CD4-positive, CD25-positive, alpha-beta regulatory T cell (primary cell): Measurements from ENCODE around the gene HBD. TPM values are rescaled to one million over a fixed set of nuclear protein-coding genes. Genes with fewer than 3 reads are reported as not detected.

Experiments
- ATAC-seq, 2 donors: fragments of 150-1000 bp; cut with Tn5 transposase; one replicate each; pipeline ENCODE4 v1.10.0; 2021; ENCODE audit warnings: low read depth in 2 of 2, moderate number of reproducible peaks in 2 of 2, moderate library complexity in 1 of 2
- DNase-seq, 3 donors: peaks; one replicate each; pipeline versions ENCODE4 v3.0.0 to v3.0.0-alpha.2; 2012 to 2022; ENCODE audit warnings: mixed read lengths in 1 of 3
- H3K27ac ChIP-seq: one replicate; pipeline ENCODE4 v1.7.0; 2013; ENCODE audit warnings: mild to moderate bottlenecking, low read length; ENCODE audit not compliant: insufficient read depth, poor library complexity, severe bottlenecking
- H3K27me3 ChIP-seq: one replicate; pipeline ENCODE4 v1.7.0; 2013; ENCODE audit warnings: low read length; ENCODE audit not compliant: control insufficient read depth, insufficient read depth
- H3K36me3 ChIP-seq: one replicate; pipeline ENCODE4 v1.7.0; 2013; ENCODE audit warnings: mild to moderate bottlenecking, low read length, moderate library complexity; ENCODE audit not compliant: control insufficient read depth, insufficient read depth
- H3K4me1 ChIP-seq: 2 replicates; pipeline ENCODE4 v1.7.0; 2013; ENCODE audit warnings: mild to moderate bottlenecking, low read length; ENCODE audit not compliant: insufficient read depth, control insufficient read depth, poor library complexity, severe bottlenecking
- H3K4me3 ChIP-seq: one replicate; pipeline ENCODE4 v1.7.0; 2013; ENCODE audit warnings: low read depth, mild to moderate bottlenecking, low read length, moderate library complexity
- H3K9me3 ChIP-seq, 2 experiments: 1 replicate in 1 of 2; 2 replicates in 1 of 2; pipeline ENCODE4 v1.7.0; 2013; ENCODE audit warnings: low read length in 2 of 2, mild to moderate bottlenecking in 1 of 2, moderate library complexity in 1 of 2; ENCODE audit not compliant: control insufficient read depth in 2 of 2
- H3K27ac Mint-ChIP-seq, 3 donors: one replicate each; pipeline ENCODE4 v1.8.0; 2020 to 2022; ENCODE audit warnings: mild to moderate bottlenecking in 3 of 3, mixed read lengths in 3 of 3, moderate library complexity in 2 of 3
- H3K27me3 Mint-ChIP-seq: one replicate; pipeline ENCODE4 v1.8.0; 2022; ENCODE audit warnings: mild to moderate bottlenecking, mixed read lengths
- H3K36me3 Mint-ChIP-seq: one replicate; pipeline ENCODE4 v1.8.0; 2020; ENCODE audit warnings: mixed read lengths
- H3K4me1 Mint-ChIP-seq, 4 donors: one replicate each; pipeline ENCODE4 v1.8.0; 2020 to 2022; ENCODE audit warnings: mixed read lengths in 4 of 4, mild to moderate bottlenecking in 1 of 4
- H3K4me3 Mint-ChIP-seq, 4 donors: one replicate each; pipeline ENCODE4 v1.8.0; 2020 to 2022; ENCODE audit warnings: mild to moderate bottlenecking in 4 of 4, mixed read lengths in 4 of 4, moderate library complexity in 3 of 4
- H3K9me3 Mint-ChIP-seq, 7 donors: one replicate each; pipeline ENCODE4 v1.8.0; 2020 to 2022; ENCODE audit warnings: mixed read lengths in 7 of 7, mild to moderate bottlenecking in 3 of 7, moderate library complexity in 2 of 7
- polyA plus RNA-seq, 4 donors: library from polyadenylated mRNA; unstranded; fragments of 300-500 nt; fragmentation: Illumina TruSeq; gene quantifications; one replicate each; pipeline ENCODE4 v1.2.3, GENCODE V29; 2021
- total RNA-seq: library from RNA; stranded (reverse); gene quantifications from one replicate; pipeline ENCODE4 v1.2.3, GENCODE V29; 2022

The HBD gene
- total and polyA plus RNA-seq, 5 donors from 2014 or later = not detected

DNA sequence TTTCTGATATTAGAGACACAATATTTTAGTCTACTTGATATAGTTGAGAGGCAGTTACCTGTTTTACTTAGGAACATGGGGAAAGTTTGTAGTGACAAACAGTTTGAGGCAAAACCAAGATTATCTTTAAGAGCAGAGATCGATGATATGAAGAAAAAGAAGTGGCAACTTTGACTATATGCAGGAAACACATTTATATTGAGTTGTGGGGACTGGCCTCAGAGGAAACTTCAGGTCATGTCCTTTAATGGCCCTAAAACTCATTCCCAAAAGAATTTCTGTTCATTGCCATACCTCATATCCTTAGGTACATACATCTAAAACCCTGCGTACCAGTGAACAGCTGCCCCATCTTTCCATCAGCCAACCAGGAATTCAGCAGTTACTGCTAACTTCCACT is 10.9 kb upstream of the HBD start:
- H3K4me3 ChIP-seq = no peak overlapping the region
- Mint-ChIP-seq H3K36me3 (no peaks in the 10 kb centered on the region), H3K4me3 (no peak overlapping the region), H3K9me3 (peaks cover 0 to 3% (median 0%) of the 10 kb centered on the region in 7 donors), H3K27ac (no peak overlapping the region), H3K27me3 (peaks cover 8% of the 10 kb centered on the region), H3K4me1 (no peaks in the 10 kb centered on the region)
- no peak overlapping the region for H3K27ac ChIP-seq
- H3K9me3 ChIP-seq = no peaks in the 10 kb centered on the region
- no peaks in the 10 kb centered on the region for H3K27me3 ChIP-seq
- no peaks in the 10 kb centered on the region for H3K4me1 ChIP-seq
- no peaks in the 10 kb centered on the region for H3K36me3 ChIP-seq
- DNase-seq (no peak), ATAC-seq (no peak)

GRCh38 chr11:5243816-5244180 is 9.5 kb upstream of the HBD start:
- no peaks in the 10 kb centered on the region for H3K27me3 ChIP-seq
- no peak for ATAC-seq
- Mint-ChIP-seq H3K4me1 (no peaks in the 10 kb centered on the region), H3K36me3 (no peaks in the 10 kb centered on the region), H3K27ac (no peak overlapping the region), H3K9me3 (peaks cover 0 to 3% (median 0%) of the 10 kb centered on the region in 7 donors), H3K27me3 (peaks cover 8% of the 10 kb centered on the region), H3K4me3 (no peak overlapping the region)
- no peaks in the 10 kb centered on the region for H3K36me3 ChIP-seq
- no peak overlapping the region for H3K4me3 ChIP-seq
- no peaks in the 10 kb centered on the region for H3K4me1 ChIP-seq
- no peaks in the 10 kb centered on the region for H3K9me3 ChIP-seq
- H3K27ac ChIP-seq = no peak overlapping the region
- DNase-seq = no peak

DNA sequence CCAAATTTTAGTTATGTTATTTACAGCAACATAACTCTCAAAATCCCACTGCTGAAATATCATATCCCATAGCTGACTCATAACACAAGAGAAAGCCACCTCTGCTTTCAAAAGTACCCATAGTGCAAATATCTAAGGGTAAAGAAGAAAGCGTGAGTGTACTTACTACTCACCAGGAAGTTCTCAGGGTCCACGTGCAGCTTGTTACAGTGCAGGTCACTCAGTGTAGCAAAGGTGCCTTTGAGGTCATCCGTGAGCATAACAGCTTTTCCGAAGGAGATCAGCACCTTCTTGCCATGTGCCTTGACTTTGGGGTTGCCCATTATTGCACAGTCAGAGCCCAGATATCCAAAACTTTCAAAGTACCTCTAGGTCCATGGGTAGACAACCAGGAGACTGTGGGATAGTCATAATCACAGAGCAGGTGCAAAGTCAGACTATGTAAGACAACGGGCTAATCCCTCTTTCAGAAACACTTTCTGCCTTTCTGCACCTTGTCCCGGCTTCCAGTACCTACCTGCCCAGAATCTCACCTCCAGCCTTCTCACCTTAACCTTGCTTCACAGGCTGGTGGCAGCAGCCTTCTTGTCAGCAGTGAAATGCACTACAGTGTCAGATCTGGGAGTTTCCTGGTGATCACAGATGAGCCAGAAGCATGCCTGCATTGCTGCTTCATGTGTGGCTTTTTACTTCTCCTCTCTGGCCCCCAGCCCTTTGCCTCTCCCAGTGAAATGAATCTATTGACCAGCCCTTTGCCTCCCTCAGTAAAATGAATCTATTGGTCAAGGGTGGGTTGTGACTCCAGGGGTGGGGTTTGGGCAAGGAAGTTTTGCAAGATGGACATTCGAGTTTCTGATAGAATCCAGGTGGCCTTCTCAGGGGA is 8.9 kb upstream of the HBD start:
- H3K4me1 ChIP-seq = no peaks in the 10 kb centered on the region
- H3K27ac ChIP-seq = no peak overlapping the region
- Mint-ChIP-seq H3K4me3 (no peak overlapping the region), H3K9me3 (peaks cover 0 to 3% (median 0%) of the 10 kb centered on the region in 7 donors), H3K27me3 (peaks cover 8% of the 10 kb centered on the region), H3K27ac (no peak overlapping the region), H3K4me1 (no peaks in the 10 kb centered on the region), H3K36me3 (no peaks in the 10 kb centered on the region)
- no peak overlapping the region for H3K4me3 ChIP-seq
- no peaks in the 10 kb centered on the region for H3K36me3 ChIP-seq
- DNase-seq (no peak), ATAC-seq (no peak)
- H3K9me3 ChIP-seq = no peaks in the 10 kb centered on the region
- H3K27me3 ChIP-seq = no peaks in the 10 kb centered on the region

DNA sequence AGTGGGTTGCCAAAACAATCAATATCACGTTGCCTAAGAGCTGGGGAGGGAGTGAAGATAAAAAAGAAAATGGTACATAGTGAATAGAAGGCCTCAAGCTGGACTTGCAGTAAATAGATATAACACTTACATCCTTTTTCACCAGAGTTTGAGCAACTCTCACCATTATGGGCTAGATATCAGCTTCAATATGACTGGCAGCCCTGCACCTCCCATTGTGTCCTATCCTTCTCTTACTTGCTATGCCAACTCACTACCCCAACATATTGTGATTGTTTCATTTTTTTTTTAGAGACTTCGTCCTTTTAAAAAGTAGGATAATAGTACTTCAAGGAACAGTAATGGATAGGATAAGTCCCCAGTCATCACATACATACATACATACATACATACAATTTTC is 7.9 kb upstream of the HBD start:
- no peaks in the 10 kb centered on the region for H3K4me1 Mint-ChIP-seq
- no peaks in the 10 kb centered on the region for H3K4me1 ChIP-seq
- no peak overlapping the region for H3K27ac Mint-ChIP-seq
- H3K27me3 Mint-ChIP-seq = peaks cover 8% of the 10 kb centered on the region
- H3K36me3 Mint-ChIP-seq = no peaks in the 10 kb centered on the region
- no peak overlapping the region for H3K4me3 Mint-ChIP-seq
- no peaks in the 10 kb centered on the region for H3K36me3 ChIP-seq
- H3K27ac ChIP-seq = no peak overlapping the region
- ATAC-seq (no peak), DNase-seq (no peak)
- no peaks in the 10 kb centered on the region for H3K27me3 ChIP-seq
- H3K9me3 Mint-ChIP-seq = peaks cover 0 to 3% (median 0%) of the 10 kb centered on the region in 7 donors
- H3K9me3 ChIP-seq = no peaks in the 10 kb centered on the region
- H3K4me3 ChIP-seq = no peak overlapping the region

DNA sequence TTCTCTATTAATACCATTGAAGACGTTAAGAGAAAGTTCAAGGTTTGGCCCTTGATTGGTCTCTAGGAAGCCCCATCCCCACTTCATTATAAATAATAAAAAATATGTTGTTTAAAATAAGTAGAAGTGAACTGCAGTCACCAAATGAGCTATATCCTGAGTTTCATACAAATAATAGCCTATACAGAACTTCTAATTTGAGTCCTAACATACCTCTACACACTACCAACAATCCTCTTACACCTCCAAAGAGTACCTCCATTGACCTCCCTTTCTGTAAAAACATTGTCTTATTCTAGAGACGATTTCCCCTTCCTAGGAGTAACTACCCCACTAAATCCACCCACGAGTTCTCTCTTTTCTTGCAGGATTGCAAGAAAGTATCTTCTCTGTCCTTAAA is 7.2 kb upstream of the HBD start:
- no peak overlapping the region for H3K4me3 Mint-ChIP-seq
- H3K27ac ChIP-seq = no peak overlapping the region
- peaks cover 0 to 3% (median 0%) of the 10 kb centered on the region in 7 donors for H3K9me3 Mint-ChIP-seq
- ATAC-seq (no peak), DNase-seq (no peak)
- no peaks in the 10 kb centered on the region for H3K36me3 Mint-ChIP-seq
- no peaks in the 10 kb centered on the region for H3K27me3 ChIP-seq
- H3K4me1 Mint-ChIP-seq = no peaks in the 10 kb centered on the region
- H3K36me3 ChIP-seq = no peaks in the 10 kb centered on the region
- H3K27ac Mint-ChIP-seq = no peak overlapping the region
- no peaks in the 10 kb centered on the region for H3K9me3 ChIP-seq
- no peaks in the 10 kb centered on the region for H3K4me1 ChIP-seq
- peaks cover 4% of the 10 kb centered on the region for H3K27me3 Mint-ChIP-seq
- no peak overlapping the region for H3K4me3 ChIP-seq

GRCh38 chr11:5240458-5240857 is 6.2 kb upstream of the HBD start:
- H3K4me1 ChIP-seq = no peaks in the 10 kb centered on the region
- no peaks in the 10 kb centered on the region for H3K27me3 ChIP-seq
- Mint-ChIP-seq H3K4me1 (no peaks in the 10 kb centered on the region), H3K9me3 (no peaks in the 10 kb centered on the region), H3K27ac (no peak overlapping the region), H3K4me3 (no peak overlapping the region), H3K27me3 (peaks cover 4% of the 10 kb centered on the region), H3K36me3 (no peaks in the 10 kb centered on the region)
- no peak overlapping the region for H3K4me3 ChIP-seq
- H3K27ac ChIP-seq = no peak overlapping the region
- H3K36me3 ChIP-seq = no peaks in the 10 kb centered on the region
- H3K9me3 ChIP-seq = no peaks in the 10 kb centered on the region
- ATAC-seq = no peak
- no peak for DNase-seq

- no peaks in the 10 kb centered on the region for H3K9me3 Mint-ChIP-seq
- ATAC-seq (no peak), DNase-seq (no peak)
- no peak overlapping the region for H3K4me3 ChIP-seq
- no peaks in the 10 kb centered on the region for H3K9me3 ChIP-seq
- H3K36me3 Mint-ChIP-seq = no peaks in the 10 kb centered on the region
- no peaks in the 10 kb centered on the region for H3K36me3 ChIP-seq
- no peaks in the 10 kb centered on the region for H3K4me1 ChIP-seq
- no peak overlapping the region for H3K27ac Mint-ChIP-seq
- no peaks in the 10 kb centered on the region for H3K4me1 Mint-ChIP-seq
- H3K27me3 Mint-ChIP-seq = peaks cover 4% of the 10 kb centered on the region
- no peak overlapping the region for H3K27ac ChIP-seq
- no peak overlapping the region for H3K4me3 Mint-ChIP-seq
- no peaks in the 10 kb centered on the region for H3K27me3 ChIP-seq
These were observed 5.8 kb upstream of the HBD start for GRCh38 chr11:5240056-5240455.

DNA sequence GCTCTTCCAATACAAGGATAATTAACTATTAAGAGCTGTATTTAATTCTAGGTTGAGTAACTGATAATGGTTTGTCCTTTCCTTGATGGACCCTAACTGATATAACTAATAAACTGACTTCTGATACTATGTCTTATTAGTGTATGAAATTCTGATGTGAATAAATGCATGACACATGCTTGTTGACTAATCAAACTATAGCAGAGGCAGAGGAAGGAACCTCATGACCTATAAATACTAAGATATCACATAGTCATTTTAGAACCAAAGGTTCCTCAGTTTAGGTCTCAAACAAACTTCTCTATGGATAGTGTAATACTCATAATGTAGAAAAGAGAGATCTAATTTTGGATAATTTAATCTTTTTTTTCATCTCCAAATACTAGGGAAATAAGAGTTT is 4.8 kb upstream of the HBD start:
- Mint-ChIP-seq H3K9me3 (no peaks in the 10 kb centered on the region), H3K36me3 (no peaks in the 10 kb centered on the region), H3K4me3 (no peak overlapping the region), H3K4me1 (peaks cover 0 to 3% (median 0%) of the 10 kb centered on the region in 4 donors), H3K27me3 (peaks cover 4% of the 10 kb centered on the region), H3K27ac (no peak overlapping the region)
- ATAC-seq = no peak
- Histone ChIP-seq H3K4me1 (no peaks in the 10 kb centered on the region), H3K9me3 (no peaks in the 10 kb centered on the region), H3K36me3 (no peaks in the 10 kb centered on the region), H3K27ac (no peak overlapping the region), H3K27me3 (no peaks in the 10 kb centered on the region), H3K4me3 (no peak overlapping the region)
- DNase-seq = no peak
